ENCODE results near the gene ELMO1. TPM values are rescaled to one million over a fixed set of nuclear protein-coding genes. Genes with fewer than 3 reads are reported as not detected.

ELMO1 gene
- polyA plus RNA-seq, 1 donor (not counting 4 experiments of a cell fraction or from before 2014, with no cell fraction given), result not detected

DNA sequence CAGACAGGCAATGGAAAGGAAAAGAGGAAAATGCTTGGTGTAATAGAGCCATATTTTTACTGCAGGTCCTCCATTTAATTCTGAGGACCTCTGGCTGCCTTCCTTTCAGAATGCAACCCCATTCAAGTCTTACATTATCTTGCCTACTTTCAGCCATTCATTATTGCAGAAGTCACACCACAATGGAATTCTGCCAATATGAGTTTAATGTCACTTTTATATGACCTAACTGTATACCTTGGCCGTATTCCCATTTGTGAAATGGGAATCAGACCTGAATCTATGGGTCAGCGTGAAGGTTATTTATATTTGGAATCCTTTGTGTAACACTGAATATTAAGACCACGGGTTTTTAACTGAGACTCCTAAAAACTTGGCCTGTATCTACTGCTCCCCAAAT is 482.6 kb downstream of the ELMO1 start:
- Histone ChIP-seq H3K9me3 (ENCODE audit: control insufficient read depth, low read depth, low read length) (no peaks in the 10 kb centered on the region), H3K4me3 (ENCODE audit: control insufficient read depth in 2 of 3, extremely low read depth in 1 of 3, insufficient read depth in 2 of 3, low read depth in 1 of 3, low read length in 3 of 3) (no peak overlapping the region), H2AFZ (ENCODE audit: control insufficient read depth, low read length) (no peak overlapping the region), H3K9me1 (ENCODE audit: control insufficient read depth, extremely low read depth, insufficient read depth, low read length) (no peaks in the 10 kb centered on the region), H3K79me2 (ENCODE audit: control insufficient read depth, insufficient read depth, low read length) (no peaks in the 10 kb centered on the region), H3K9ac (ENCODE audit: control insufficient read depth, extremely low read depth, insufficient read depth, low read length) (no peak overlapping the region), H3K27me3 (ENCODE audit: control insufficient read depth, extremely low read depth, insufficient read depth, low read length) (no peaks in the 10 kb centered on the region), H3K4me1 (ENCODE audit: control insufficient read depth, extremely low read depth, insufficient read depth, low read length) (no peaks in the 10 kb centered on the region), H4K20me1 (ENCODE audit: control insufficient read depth, extremely low read depth, insufficient read depth, low read length) (no peaks in the 10 kb centered on the region), H3K4me2 (ENCODE audit: control insufficient read depth, extremely low read depth, insufficient read depth, low read depth, low read length) (no peak overlapping the region), H3K36me3 (ENCODE audit: control insufficient read depth in 2 of 2, extremely low read depth in 1 of 2, insufficient read depth in 2 of 2, low read length in 2 of 2) (no peaks in the 10 kb centered on the region), H3K27ac (ENCODE audit: control insufficient read depth, insufficient read depth, low read length) (no peak overlapping the region)
- FAIRE-seq (no peak), DNase-seq (ENCODE audit: low read depth, low spot score) (no peak)
- TF ChIP-seq, protein P1, sequence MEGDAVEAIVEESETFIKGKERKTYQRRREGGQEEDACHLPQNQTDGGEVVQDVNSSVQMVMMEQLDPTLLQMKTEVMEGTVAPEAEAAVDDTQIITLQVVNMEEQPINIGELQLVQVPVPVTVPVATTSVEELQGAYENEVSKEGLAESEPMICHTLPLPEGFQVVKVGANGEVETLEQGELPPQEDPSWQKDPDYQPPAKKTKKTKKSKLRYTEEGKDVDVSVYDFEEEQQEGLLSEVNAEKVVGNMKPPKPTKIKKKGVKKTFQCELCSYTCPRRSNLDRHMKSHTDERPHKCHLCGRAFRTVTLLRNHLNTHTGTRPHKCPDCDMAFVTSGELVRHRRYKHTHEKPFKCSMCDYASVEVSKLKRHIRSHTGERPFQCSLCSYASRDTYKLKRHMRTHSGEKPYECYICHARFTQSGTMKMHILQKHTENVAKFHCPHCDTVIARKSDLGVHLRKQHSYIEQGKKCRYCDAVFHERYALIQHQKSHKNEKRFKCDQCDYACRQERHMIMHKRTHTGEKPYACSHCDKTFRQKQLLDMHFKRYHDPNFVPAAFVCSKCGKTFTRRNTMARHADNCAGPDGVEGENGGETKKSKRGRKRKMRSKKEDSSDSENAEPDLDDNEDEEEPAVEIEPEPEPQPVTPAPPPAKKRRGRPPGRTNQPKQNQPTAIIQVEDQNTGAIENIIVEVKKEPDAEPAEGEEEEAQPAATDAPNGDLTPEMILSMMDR (optimal IDR thresholded peaks at IDR 0.05 in 1 of 3, IDR thresholded peaks at IDR 0.05 in 1 of 3, conservative IDR thresholded peaks at IDR 0.05 in 1 of 3; ENCODE audit: extremely low read depth in 1 of 3, insufficient read depth in 2 of 3, low read length in 3 of 3), result no peak
- TF ChIP-seq EZH2 (IDR thresholded peaks at IDR 0.05; ENCODE audit: low read length), result no peak
- dilution Hi-C loops (cut with MboI; ENCODE audit: extremely low pct_ligation_motif_present, low sequenced_read_pairs), result no loop called here

DNA sequence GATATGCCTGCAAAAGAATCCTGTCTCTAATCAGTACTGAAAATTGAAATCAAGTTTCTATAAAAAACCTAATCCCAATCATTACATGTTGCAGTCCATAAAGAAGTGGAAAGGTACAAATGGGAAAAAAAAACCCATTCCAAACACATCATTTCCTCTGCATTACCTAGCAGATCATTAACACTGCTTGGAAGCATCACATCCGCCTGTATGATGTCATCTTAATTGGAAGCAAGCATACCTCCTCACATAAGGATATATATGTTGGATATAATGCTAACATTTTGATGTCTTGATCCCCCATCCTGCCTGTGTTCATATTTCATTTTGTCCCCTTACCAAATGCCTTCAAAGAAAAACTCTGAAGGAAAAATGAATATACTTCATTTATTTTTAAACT is 483.0 kb downstream of the ELMO1 start:
- Histone ChIP-seq H3K9me1 (ENCODE audit: control insufficient read depth, extremely low read depth, insufficient read depth, low read length) (no peaks in the 10 kb centered on the region), H3K9ac (ENCODE audit: control insufficient read depth, extremely low read depth, insufficient read depth, low read length) (no peak overlapping the region), H3K4me2 (ENCODE audit: control insufficient read depth, extremely low read depth, insufficient read depth, low read depth, low read length) (no peak overlapping the region), H3K4me3 (ENCODE audit: control insufficient read depth in 2 of 3, extremely low read depth in 1 of 3, insufficient read depth in 2 of 3, low read depth in 1 of 3, low read length in 3 of 3) (no peak overlapping the region), H2AFZ (ENCODE audit: control insufficient read depth, low read length) (no peak overlapping the region), H4K20me1 (ENCODE audit: control insufficient read depth, extremely low read depth, insufficient read depth, low read length) (no peaks in the 10 kb centered on the region), H3K4me1 (ENCODE audit: control insufficient read depth, extremely low read depth, insufficient read depth, low read length) (no peaks in the 10 kb centered on the region), H3K36me3 (ENCODE audit: control insufficient read depth in 2 of 2, extremely low read depth in 1 of 2, insufficient read depth in 2 of 2, low read length in 2 of 2) (no peaks in the 10 kb centered on the region), H3K9me3 (ENCODE audit: control insufficient read depth, low read depth, low read length) (no peaks in the 10 kb centered on the region), H3K79me2 (ENCODE audit: control insufficient read depth, insufficient read depth, low read length) (no peaks in the 10 kb centered on the region), H3K27me3 (ENCODE audit: control insufficient read depth, extremely low read depth, insufficient read depth, low read length) (no peaks in the 10 kb centered on the region), H3K27ac (ENCODE audit: control insufficient read depth, insufficient read depth, low read length) (no peak overlapping the region)
- no peak for DNase-seq (ENCODE audit: low read depth, low spot score)
- TF ChIP-seq EZH2 (IDR thresholded peaks at IDR 0.05; ENCODE audit: low read length), result no peak
- TF ChIP-seq, protein P1 (optimal IDR thresholded peaks at IDR 0.05 in 1 of 3, IDR thresholded peaks at IDR 0.05 in 1 of 3, conservative IDR thresholded peaks at IDR 0.05 in 1 of 3; ENCODE audit: extremely low read depth in 1 of 3, insufficient read depth in 2 of 3, low read length in 3 of 3), result no peak
- FAIRE-seq, result no peak
- dilution Hi-C loops (cut with MboI; ENCODE audit: extremely low pct_ligation_motif_present, low sequenced_read_pairs), result no loop called here

Measured in keratinocyte (primary cell).